Pancreas (tissue), 10 donors: ENCODE results near the gene UQCRHL. TPM values are rescaled to one million over a fixed set of nuclear protein-coding genes. Genes with fewer than 3 reads are reported as not detected.

ENCODE experiments used
- ATAC-seq, 4 donors: fragments of 200-7000 bp; cut with Tn5 transposase; one replicate each; pipeline versions ENCODE4 v1.8.0 to v1.9.1; 2020; ENCODE audit warnings: mild to moderate bottlenecking in 4 of 4, moderate library complexity in 4 of 4
- DNase-seq, 6 donors: peaks; one replicate each; pipeline ENCODE4 v3.0.0-alpha.2; 2020
- FAIRE-seq: peaks from 2 replicates; lab custom pipeline; 2012; peaks lifted over from hg19 to GRCh38; lab: Jason Lieb, UNC
- H3K27ac ChIP-seq, 4 donors: fragments of 200-600 bp; sonication (generic); 1 replicate in 3 of 4; 2 replicates in 1 of 4; pipeline versions ENCODE4 v1.5.0 to v1.8.0; 2020
- H3K27me3 ChIP-seq, 4 donors: fragments of 200-600 bp; one replicate each; pipeline ENCODE4 v1.8.0; 2021
- H3K36me3 ChIP-seq, 3 donors: fragments of 200-600 bp; sonication (generic) in 1 of 3; one replicate each; pipeline versions ENCODE4 v1.5.0 to v1.8.0; 2020 to 2021
- H3K4me1 ChIP-seq, 3 donors: fragments of 200-600 bp; one replicate each; pipeline ENCODE4 v1.8.0; 2021
- H3K4me3 ChIP-seq, 4 donors: fragments of 200-600 bp; sonication (generic) in 2 of 4; one replicate each; pipeline versions ENCODE4 v1.5.0 to v1.8.0; 2020 to 2021
- H3K9me3 ChIP-seq, 4 donors: fragments of 200-600 bp; one replicate each; pipeline ENCODE4 v1.8.0; 2021
- WGBS, 2 donors: extraction: QIAGEN DNeasy Blood & Tissue Kit; methylation state at CpG; one replicate each; pipeline ENCODE4 v1.1.7; 2013; 5-methylcytosine and 5-hydroxymethylcytosine counted together
- intact Hi-C, 3 donors: fragments of 100-400 bp; cut with DNase I; formaldehyde crosslinking; loops; one replicate each; pipeline versions ENCODE4 v1.11.1 to v1.14.2; 2022
- polyA plus RNA-seq, 2 donors: library from polyadenylated mRNA; stranded (reverse); fragments of 200-250 nt; gene quantifications; one replicate each; pipeline ENCODE4 v1.2.3, GENCODE V29; 2013
- total RNA-seq, 6 donors: library from RNA; stranded (reverse); fragmentation: NEBNext Ultra II Directional in 4 of 6; extraction: Animal tissue kit (Norgen Biotek cat#: 25700) in 4 of 6; gene quantifications; one replicate each; pipeline versions ENCODE4 v1.2.1 to v1.2.4, GENCODE V29; 2021 to 2023
- TF ChIP-seq, protein P1 (sequence below), 4 donors: fragments of 200-600 bp; sonication (generic) in 3 of 4; IDR thresholded peaks; one replicate each; pipeline versions ENCODE4 v1.5.0 to v1.8.0; 2021; ENCODE audit warnings: antibody characterized with exemption in 4 of 4
- donor health status: healthy with polysubstance abuse.
- donor health status: DM: no; HTN: no; CAD: no; lungs with moderate emphysema.
- donor health status: DM: no; HTN: no; CAD: no.
- donor health status: control.
- donor health status: control.
- donor health status: Bipolar disorder and iron deficiency.
- donor health status: DM: yes; HTN: yes; CAD: no.
- donor health status: DM: no; HTN: no; CAD: no.
- donor health status: DM: no; HTN: no; CAD: no.
- donor health status: DM: yes; HTN: yes; CAD: no.

The UQCRHL gene
- total and polyA plus RNA-seq, 8 donors, result 0.35 to 1.5 (median 0.67) TPM

GRCh38 chr1:15796086-15796462, 11.4 kb downstream of the UQCRHL start:
- no peak overlapping the region for H3K4me3 ChIP-seq
- FAIRE-seq, result no peak
- ATAC-seq, result no peak
- 85 to 96% methylated on average over 2 of the region's 2 CpGs for WGBS, 2 donors
- DNase-seq, result no peak
- H3K9me3 ChIP-seq, result no peaks in the 10 kb centered on the region
- no peaks in the 10 kb centered on the region for H3K36me3 ChIP-seq
- peak overlapping the region; percentile 55 to 82 (median 64) for H3K27ac ChIP-seq
- TF ChIP-seq, protein P1, sequence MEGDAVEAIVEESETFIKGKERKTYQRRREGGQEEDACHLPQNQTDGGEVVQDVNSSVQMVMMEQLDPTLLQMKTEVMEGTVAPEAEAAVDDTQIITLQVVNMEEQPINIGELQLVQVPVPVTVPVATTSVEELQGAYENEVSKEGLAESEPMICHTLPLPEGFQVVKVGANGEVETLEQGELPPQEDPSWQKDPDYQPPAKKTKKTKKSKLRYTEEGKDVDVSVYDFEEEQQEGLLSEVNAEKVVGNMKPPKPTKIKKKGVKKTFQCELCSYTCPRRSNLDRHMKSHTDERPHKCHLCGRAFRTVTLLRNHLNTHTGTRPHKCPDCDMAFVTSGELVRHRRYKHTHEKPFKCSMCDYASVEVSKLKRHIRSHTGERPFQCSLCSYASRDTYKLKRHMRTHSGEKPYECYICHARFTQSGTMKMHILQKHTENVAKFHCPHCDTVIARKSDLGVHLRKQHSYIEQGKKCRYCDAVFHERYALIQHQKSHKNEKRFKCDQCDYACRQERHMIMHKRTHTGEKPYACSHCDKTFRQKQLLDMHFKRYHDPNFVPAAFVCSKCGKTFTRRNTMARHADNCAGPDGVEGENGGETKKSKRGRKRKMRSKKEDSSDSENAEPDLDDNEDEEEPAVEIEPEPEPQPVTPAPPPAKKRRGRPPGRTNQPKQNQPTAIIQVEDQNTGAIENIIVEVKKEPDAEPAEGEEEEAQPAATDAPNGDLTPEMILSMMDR (IDR thresholded peaks at IDR 0.05), result no peak
- H3K27me3 ChIP-seq, result no peaks in the 10 kb centered on the region
- intact Hi-C loops, result no loop called here
- H3K4me1 ChIP-seq, result peaks cover 12 to 30% (median 17%) of the 10 kb centered on the region in 3 donors

DNA sequence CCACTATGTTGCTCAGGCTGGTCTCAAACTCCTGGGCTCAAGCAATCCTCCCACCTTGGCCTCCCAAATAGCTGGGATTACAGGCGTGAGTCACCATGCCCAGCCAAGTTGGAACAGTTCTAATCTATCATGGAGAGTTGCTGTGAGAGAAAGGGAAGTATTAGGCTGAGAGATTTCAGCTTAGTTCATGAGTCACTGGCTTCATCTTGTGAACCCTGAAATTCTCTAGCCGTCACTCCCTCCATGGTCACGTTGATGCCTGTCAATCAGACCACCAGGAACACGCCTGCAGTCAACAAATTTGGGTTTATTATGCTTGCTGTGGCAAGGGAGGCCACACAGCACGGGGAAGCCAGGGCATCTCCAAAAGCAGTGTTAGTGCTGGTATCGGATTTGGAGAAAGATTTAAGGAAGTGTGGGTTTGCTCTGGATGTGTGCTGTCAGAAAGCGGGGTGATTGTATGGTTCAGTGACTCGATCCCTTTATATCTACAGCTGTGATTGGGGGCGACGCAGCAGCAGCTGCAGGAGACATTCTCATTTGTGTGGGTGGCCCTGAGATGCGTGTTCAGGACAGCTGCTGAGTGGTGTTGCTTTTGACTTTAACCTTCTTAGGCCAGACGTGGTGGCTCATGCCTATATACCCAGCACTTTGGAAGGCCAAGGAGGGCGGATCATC, 18.7 kb downstream of the UQCRHL start:
- no peaks in the 10 kb centered on the region for H3K9me3 ChIP-seq
- H3K4me1 ChIP-seq, result no peaks in the 10 kb centered on the region
- ATAC-seq, result peak in 2 of 4 donors; percentile 17
- no peak overlapping the region for H3K4me3 ChIP-seq
- H3K27me3 ChIP-seq, result no peaks in the 10 kb centered on the region
- peaks cover 0 to 8% (median 0%) of the 10 kb centered on the region in 3 donors for H3K36me3 ChIP-seq
- intact Hi-C loops, result no loop called here
- H3K27ac ChIP-seq, result no peak overlapping the region
- 77 to 81% methylated on average over 13 of the region's 13 CpGs for WGBS, 2 donors
- TF ChIP-seq, protein P1 (IDR thresholded peaks at IDR 0.05), result no peak
- no peak for DNase-seq
- no peak for FAIRE-seq

- no peak for DNase-seq
- TF ChIP-seq, protein P1 (IDR thresholded peaks at IDR 0.05), result no peak
- H3K4me3 ChIP-seq, result no peak overlapping the region
- peak in 1 of 4 donors; percentile 23 for ATAC-seq
- intact Hi-C loops, result no loop called here
- H3K36me3 ChIP-seq, result peaks cover 0 to 8% (median 0%) of the 10 kb centered on the region in 3 donors
- FAIRE-seq, result no peak
- no peaks in the 10 kb centered on the region for H3K4me1 ChIP-seq
- H3K27ac ChIP-seq, result no peak overlapping the region
- no peaks in the 10 kb centered on the region for H3K27me3 ChIP-seq
- 89 to 93% methylated on average over 10 of the region's 10 CpGs for WGBS, 2 donors
- H3K9me3 ChIP-seq, result no peaks in the 10 kb centered on the region
Measured at GRCh38 chr1:15786581-15786980, 20.9 kb downstream of the UQCRHL start.

- TF ChIP-seq, protein P1 (IDR thresholded peaks at IDR 0.05), result no peak
- 88 to 92% methylated on average over 7 to 8 of the region's 8 CpGs for WGBS, 2 donors
- Histone ChIP-seq H3K27ac (no peak overlapping the region), H3K9me3 (no peaks in the 10 kb centered on the region), H3K36me3 (peaks cover 0 to 8% (median 0%) of the 10 kb centered on the region in 3 donors), H3K4me3 (no peak overlapping the region), H3K27me3 (no peaks in the 10 kb centered on the region), H3K4me1 (peaks cover 0 to 6% (median 0%) of the 10 kb centered on the region in 3 donors)
- ATAC-seq (no peak), DNase-seq (no peak), FAIRE-seq (no peak)
- intact Hi-C loops, result no loop called here
Measured at GRCh38 chr1:15785683-15786082, 21.8 kb downstream of the UQCRHL start.
